Lung microvascular endothelial cell (primary cell): ENCODE results near the gene DNAJC18. TPM values are rescaled to one million over a fixed set of nuclear protein-coding genes. Genes with fewer than 3 reads are reported as not detected.
A peak's percentile ranks its signal among the peaks of the same experiment; 100 is the strongest.
"Not testable (repeated sequence)": the region's sequence is repeated elsewhere in the genome, so short reads cannot be mapped to it uniquely, and the experiment has no call there.

Experiments used
- DNase-seq, 2 donors: peaks; one replicate each; pipeline versions ENCODE4 v3.0.0 to v3.0.0-alpha.2; 2010; ENCODE audit warnings: low read depth in 2 of 2
- total RNA-seq: library from RNA; depleted of rRNA; stranded (reverse); fragments of >200 nt; gene quantifications from 2 replicates; pipeline ENCODE4 v1.2.1, GENCODE V29; 2014

DNAJC18 gene
- total RNA-seq, 1 donor from 2014 or later = 6.3 TPM

- DNase-seq = peak in 1 of 2 donors; percentile 52
Observed at GRCh38 chr5:139461176-139461575, 21.9 kb upstream of the DNAJC18 start.

DNA sequence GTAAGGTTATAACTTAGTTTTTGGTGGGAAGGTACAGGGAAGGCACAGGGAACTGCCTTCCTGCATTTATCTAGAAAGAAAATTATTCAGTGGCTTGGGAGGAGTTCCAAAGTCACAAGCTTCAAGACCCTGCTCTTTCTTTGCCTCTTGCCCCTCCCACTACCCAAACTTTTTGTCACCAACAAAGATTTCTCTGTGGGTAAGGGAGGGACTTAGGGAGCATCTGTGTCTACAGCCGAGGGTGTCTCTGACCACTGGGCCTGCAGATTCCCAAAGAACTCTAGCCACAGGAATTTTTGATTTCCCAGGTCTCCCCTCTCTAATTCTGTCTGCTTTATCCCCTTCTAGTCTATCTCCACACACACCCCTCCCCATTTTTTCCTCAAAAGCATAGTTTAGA is 21.1 kb upstream of the DNAJC18 start:
- no peak for DNase-seq

- DNase-seq = peak; percentile 62 to 87
Observed at GRCh38 chr5:139459451-139459934, 20.2 kb upstream of the DNAJC18 start.

GRCh38 chr5:139458580-139459407 is 19.5 kb upstream of the DNAJC18 start:
- peak; percentile 60 to 92 for DNase-seq

GRCh38 chr5:139457653-139458306 is 18.5 kb upstream of the DNAJC18 start:
- DNase-seq = no peak

DNA sequence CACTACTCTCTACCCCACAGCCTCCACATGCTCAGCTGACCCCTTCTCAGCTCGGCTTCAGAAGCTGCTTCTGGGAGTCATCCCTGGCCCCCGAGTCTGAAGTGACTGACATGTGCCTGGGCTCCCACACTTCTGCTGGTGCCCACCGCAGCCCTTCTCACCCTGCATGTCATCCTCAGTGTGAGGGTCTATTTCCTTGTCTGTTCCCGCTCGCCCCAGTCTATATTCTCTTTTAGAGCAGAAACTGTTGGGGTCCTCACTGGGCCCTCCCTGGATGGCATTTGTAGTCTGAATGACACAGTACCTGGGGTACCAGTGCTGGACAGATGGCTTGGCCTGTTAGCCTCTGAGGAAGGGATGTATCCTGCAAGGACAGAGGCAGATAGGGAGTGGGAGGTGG is 17.9 kb upstream of the DNAJC18 start:
- DNase-seq = no peak

GRCh38 chr5:139456776-139457175 is 17.5 kb upstream of the DNAJC18 start:
- no peak for DNase-seq

- no peak for DNase-seq
Observed at GRCh38 chr5:139454568-139455290, 15.4 kb upstream of the DNAJC18 start.

DNA sequence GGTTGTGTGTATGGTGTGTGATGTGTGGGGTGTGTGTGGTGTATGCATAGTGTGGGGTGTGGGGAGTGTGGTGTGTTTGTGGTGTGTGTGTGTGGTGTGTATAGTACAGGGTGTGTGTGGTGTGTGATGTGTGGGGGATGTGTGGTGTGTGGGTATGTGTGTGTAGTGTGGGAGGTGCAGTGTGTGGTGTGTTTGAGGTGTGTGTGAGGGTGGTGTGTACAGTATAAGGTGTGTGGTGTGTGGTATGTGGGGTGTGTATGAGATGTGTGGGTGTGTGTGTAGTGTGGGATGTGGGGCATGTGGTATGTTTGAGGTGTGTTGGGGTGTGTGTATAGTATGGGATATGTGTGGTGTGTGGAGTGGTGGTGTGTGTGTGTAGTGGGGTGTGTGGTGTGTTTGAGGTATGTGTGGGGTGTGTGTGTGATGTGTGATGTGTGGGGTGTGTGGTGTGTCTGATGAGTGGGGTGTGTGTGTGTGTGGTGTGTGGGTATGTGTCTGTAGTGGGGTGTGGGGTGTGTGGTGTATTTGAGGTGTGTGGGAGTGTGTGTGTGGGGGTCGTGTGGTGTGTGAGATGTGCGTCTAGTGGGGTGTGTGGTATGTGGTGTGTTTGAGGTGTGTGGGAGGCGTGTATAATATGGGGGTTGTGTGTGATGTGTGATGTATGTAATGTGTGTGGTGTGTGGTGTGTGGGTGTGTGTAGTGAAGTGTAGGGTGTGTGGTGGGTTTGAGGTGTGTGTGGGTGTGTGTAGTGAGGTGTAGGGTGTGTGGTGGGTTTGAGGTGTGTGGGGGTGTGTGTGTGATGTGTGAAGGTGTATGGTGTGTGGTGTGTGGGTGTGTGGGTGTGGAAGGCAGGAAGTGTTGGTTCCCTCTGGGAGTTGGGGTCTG is 14.6 kb upstream of the DNAJC18 start:
- DNase-seq = no peak

DNA sequence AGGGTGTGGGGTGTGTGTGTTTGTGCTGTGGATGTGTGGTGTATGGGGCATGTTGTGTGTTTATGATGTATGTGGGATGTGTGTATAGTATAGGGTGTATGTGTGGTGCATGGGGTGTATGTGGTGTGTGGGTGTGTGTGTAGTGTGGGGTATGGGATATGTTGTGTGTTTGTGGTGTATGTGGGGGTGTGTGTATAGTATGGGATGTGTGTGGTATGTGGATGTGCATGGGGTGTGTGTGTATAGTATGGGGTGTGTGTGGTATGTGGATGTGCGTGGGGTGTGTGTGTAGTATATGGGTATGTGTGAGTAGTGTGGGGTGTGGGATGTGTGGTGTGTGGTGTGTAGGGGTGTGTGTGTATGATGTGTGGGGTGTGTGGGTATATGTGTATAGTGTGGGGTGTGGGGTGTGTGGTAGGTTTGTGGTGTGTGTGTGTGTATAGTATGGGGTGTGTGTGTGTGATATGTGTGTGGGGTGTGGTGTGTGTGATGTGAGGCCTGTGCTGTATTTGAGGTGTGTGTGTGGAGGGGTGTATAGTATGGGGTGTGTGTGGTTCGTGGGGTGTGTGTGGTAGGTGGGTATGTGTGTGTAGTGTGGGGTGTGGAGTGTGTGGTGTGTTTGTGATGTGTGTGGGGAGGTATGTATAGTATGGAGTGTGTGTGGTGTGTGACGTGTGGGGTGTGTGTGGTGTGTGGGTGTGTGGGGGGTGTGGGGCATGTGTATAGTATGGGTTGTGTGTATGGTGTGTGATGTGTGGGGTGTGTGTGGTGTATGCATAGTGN is 12.7 kb upstream of the DNAJC18 start:
- no peak for DNase-seq

DNA sequence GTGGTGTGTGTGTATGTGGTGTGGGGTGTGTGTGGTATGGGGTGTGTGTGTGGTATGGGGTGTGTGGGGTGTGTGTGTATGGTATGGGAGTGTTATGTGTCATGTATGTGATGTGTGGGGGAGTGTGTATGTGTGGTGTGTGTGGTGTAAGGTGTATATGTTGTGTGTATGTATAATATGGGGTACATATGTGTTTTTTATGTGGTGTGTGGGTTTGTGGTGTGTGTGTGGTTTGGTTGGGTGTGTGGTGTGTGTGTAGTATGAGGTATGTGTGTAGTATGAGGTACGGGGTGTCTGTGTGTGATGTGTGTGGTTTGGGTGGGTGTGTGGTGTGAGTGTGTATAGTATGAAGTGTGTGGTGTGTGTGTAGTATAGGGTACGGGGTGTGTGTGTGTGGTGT is 11.9 kb upstream of the DNAJC18 start:
- no peak for DNase-seq

DNA sequence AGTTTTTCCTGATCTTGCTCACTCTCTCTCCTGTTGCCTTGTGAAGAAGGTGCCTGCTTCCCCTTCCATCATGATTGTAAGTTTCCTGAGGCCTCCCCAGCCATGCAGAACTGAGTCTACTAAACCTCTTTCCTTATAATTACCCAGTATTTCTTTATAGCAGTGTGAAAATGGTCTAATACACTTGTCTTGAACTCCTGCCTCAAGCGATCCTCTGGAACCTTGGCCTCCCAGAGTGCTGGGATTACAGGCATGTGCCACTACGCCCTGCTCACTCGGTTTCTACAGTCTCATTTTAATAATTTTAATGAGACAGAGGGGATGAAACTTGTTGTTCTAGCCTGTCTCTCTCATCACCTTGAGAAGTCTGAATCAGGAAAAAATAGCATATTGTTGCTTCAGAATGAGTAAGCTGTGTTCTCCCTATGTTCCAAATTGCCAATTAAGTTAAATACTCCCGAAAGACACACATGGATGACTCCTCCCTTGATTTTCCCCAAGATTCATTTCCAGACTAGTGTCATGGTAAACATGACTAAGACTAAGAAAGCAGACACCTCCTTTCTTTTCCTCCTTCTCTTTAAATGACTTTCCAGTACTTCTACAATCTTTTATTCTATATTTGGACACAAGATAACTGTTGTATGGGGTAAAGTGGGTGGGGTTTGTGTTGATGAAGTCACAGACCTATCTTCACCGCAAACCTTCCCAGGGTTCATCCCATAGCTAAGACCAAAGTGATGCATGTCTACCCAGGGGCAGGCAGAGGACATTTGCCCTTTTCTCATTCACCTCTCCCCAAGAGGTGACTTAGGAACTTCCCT is 7.8 kb upstream of the DNAJC18 start:
- no peak for DNase-seq

GRCh38 chr5:139445325-139446170 is 6.2 kb upstream of the DNAJC18 start:
- DNase-seq = no peak

DNA sequence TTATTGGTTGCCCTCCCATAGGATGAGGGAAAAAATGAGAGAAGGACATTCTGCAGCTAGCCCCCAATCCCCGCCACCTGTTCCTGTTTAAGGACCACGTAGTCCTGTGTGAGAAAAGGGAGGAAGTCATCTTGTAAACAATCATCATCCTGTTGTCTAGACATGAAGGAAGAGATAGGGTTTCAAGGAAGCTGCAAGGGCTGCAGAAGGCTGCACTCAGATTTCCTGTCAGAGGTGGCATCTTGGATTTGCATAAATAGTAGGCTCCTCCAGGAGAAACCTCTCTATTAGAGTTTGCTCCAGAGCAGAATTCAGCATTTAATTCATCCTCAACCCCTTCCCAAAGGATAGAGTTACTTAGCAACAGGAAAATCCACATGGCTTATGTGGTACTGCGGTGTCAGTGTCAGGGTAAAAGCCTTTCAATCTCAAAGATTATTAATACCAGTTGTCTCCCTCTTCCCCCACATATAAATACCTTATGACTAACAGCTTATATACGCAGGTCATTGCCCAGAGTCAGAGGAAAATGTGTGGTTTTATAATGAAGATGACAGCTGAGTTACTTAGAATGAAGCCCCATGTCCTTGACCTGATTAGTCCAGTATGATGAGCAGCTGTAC is 4.6 kb upstream of the DNAJC18 start:
- DNase-seq = peak in 1 of 2 donors; percentile 85

GRCh38 chr5:139440416-139440815 is 1.1 kb upstream of the DNAJC18 start:
- DNase-seq = not testable (repeated sequence)

DNA sequence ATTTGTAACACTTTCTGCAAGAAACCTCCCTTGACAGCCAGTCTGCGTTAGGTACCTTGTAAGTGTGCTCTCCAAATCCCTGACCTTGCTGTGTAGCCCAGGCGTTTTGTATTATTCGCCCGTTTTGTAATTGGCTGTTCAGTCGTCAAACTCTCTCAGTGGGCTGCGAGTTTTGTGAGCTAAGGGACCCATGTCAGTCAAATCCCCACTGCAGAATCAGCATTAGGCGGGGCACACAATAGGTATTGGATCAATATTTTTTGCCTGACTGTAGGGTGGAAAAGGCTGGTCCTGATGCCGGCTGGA is 665 bp downstream of the DNAJC18 start:
- no peak for DNase-seq

- no peak for DNase-seq
Observed at GRCh38 chr5:139435676-139436075, 3.6 kb downstream of the DNAJC18 start.

GRCh38 chr5:139431706-139432105 is 7.6 kb downstream of the DNAJC18 start:
- DNase-seq = no peak
